Measurements from ENCODE around the gene PFDN5. TPM values are rescaled to one million over a fixed set of nuclear protein-coding genes. Genes with fewer than 3 reads are reported as not detected.
"Not testable (repeated sequence)": the region's sequence is repeated elsewhere in the genome, so short reads cannot be mapped to it uniquely, and the experiment has no call there.

Gene PFDN5
- total RNA-seq, 1 donor from 2014 or later, result 425 TPM

GRCh38 chr12:53327435-53328042, 32.2 kb downstream of the PFDN5 start:
- Mint-ChIP-seq H3K27me3 (ENCODE audit: insufficient read depth, low read depth) (peaks cover 6% of the 10 kb centered on the region), H3K4me3 (peak overlapping the region; percentile 85), H3K9me3 (no peaks in the 10 kb centered on the region), H3K4me1 (peaks cover 40% of the 10 kb centered on the region), H3K27ac (peak overlapping the region; percentile 45), H3K36me3 (no peaks in the 10 kb centered on the region)
- TF ChIP-seq CTCF (IDR thresholded peaks at IDR 0.05) (peak; percentile 30), EZH2phosphoT487 (IDR thresholded peaks at IDR 0.05) (no peak), EZH2 (IDR thresholded peaks at IDR 0.05) (no peak)
- H3K9ac ChIP-seq, result no peak overlapping the region
- H3K4me1 ChIP-seq, result peaks cover 27% of the 10 kb centered on the region
- H3K36me3 ChIP-seq, result no peaks in the 10 kb centered on the region
- H3K4me3 ChIP-seq, result no peak overlapping the region
- peak overlapping the region; percentile 60 for H2AFZ ChIP-seq (replicated peaks)
- no peak for DNase-seq (ENCODE audit: low spot score)
- no peaks in the 10 kb centered on the region for H4K20me1 ChIP-seq (ENCODE audit: low read depth)
- no peak overlapping the region for H3K27ac ChIP-seq
- H3F3A ChIP-seq (ENCODE audit: low read depth), result peaks cover 43% of the 10 kb centered on the region
- no peaks in the 10 kb centered on the region for H3K9me3 ChIP-seq (ENCODE audit: low read depth)
- H3K27me3 ChIP-seq, result peaks cover 46% of the 10 kb centered on the region
- no peaks in the 10 kb centered on the region for H3K79me2 ChIP-seq (ENCODE audit: low read depth)
- peak overlapping the region; percentile 15 for H3K4me2 ChIP-seq

GRCh38 chr12:53328043-53328435, 32.7 kb downstream of the PFDN5 start:
- H3F3A ChIP-seq (ENCODE audit: low read depth), result peaks cover 43% of the 10 kb centered on the region
- peaks cover 41% of the 10 kb centered on the region for H3K27me3 ChIP-seq
- peaks cover 6% of the 10 kb centered on the region for H3K27me3 Mint-ChIP-seq (ENCODE audit: insufficient read depth, low read depth)
- H3K4me2 ChIP-seq, result no peak overlapping the region
- no peak overlapping the region for H3K4me3 ChIP-seq
- H3K4me1 Mint-ChIP-seq, result peaks cover 38% of the 10 kb centered on the region
- no peak overlapping the region for H3K9ac ChIP-seq
- no peak overlapping the region for H3K4me3 Mint-ChIP-seq
- no peak overlapping the region for H3K27ac Mint-ChIP-seq
- peak overlapping the region; percentile 60 for H2AFZ ChIP-seq (replicated peaks)
- H3K36me3 ChIP-seq, result no peaks in the 10 kb centered on the region
- no peaks in the 10 kb centered on the region for H4K20me1 ChIP-seq (ENCODE audit: low read depth)
- peak; percentile 39 for DNase-seq (ENCODE audit: low spot score)
- H3K36me3 Mint-ChIP-seq, result no peaks in the 10 kb centered on the region
- TF ChIP-seq EZH2 (IDR thresholded peaks at IDR 0.05) (no peak), CTCF (IDR thresholded peaks at IDR 0.05) (peak; percentile 20)
- H3K79me2 ChIP-seq (ENCODE audit: low read depth), result no peaks in the 10 kb centered on the region
- peaks cover 27% of the 10 kb centered on the region for H3K4me1 ChIP-seq
- H3K9me3 ChIP-seq (ENCODE audit: low read depth), result no peaks in the 10 kb centered on the region
- H3K9me3 Mint-ChIP-seq, result no peaks in the 10 kb centered on the region
- no peak overlapping the region for H3K27ac ChIP-seq

GRCh38 chr12:53330671-53331070, 35.3 kb downstream of the PFDN5 start:
- Mint-ChIP-seq H3K36me3 (no peaks in the 10 kb centered on the region), H3K4me3 (no peak overlapping the region), H3K27me3 (ENCODE audit: insufficient read depth, low read depth) (peaks cover 6% of the 10 kb centered on the region), H3K4me1 (peaks cover 47% of the 10 kb centered on the region), H3K27ac (no peak overlapping the region), H3K9me3 (no peaks in the 10 kb centered on the region)
- peaks cover 25% of the 10 kb centered on the region for H3K27me3 ChIP-seq
- H3K27ac ChIP-seq, result no peak overlapping the region
- H3K79me2 ChIP-seq (ENCODE audit: low read depth), result no peaks in the 10 kb centered on the region
- H4K20me1 ChIP-seq (ENCODE audit: low read depth), result no peaks in the 10 kb centered on the region
- H3K9ac ChIP-seq, result no peak overlapping the region
- no peaks in the 10 kb centered on the region for H3K9me3 ChIP-seq (ENCODE audit: low read depth)
- peaks cover 38% of the 10 kb centered on the region for H3K4me1 ChIP-seq
- H3K36me3 ChIP-seq, result no peaks in the 10 kb centered on the region
- no peak overlapping the region for H3K4me2 ChIP-seq
- TF ChIP-seq EZH2 (IDR thresholded peaks at IDR 0.05) (no peak), CTCF (IDR thresholded peaks at IDR 0.05) (no peak), EZH2phosphoT487 (IDR thresholded peaks at IDR 0.05) (no peak)
- no peak overlapping the region for H3K4me3 ChIP-seq
- no peak overlapping the region for H2AFZ ChIP-seq (replicated peaks)
- peaks cover 20% of the 10 kb centered on the region for H3F3A ChIP-seq (ENCODE audit: low read depth)
- DNase-seq (ENCODE audit: low spot score), result no peak

- H3K79me2 ChIP-seq (ENCODE audit: low read depth); H3F3A ChIP-seq (ENCODE audit: low read depth); H3K36me3 Mint-ChIP-seq; H3K27me3 Mint-ChIP-seq (ENCODE audit: insufficient read depth, low read depth); H3K36me3 ChIP-seq; H3K9me3 ChIP-seq (ENCODE audit: low read depth); H2AFZ ChIP-seq (replicated peaks); H3K4me3 ChIP-seq; H4K20me1 ChIP-seq (ENCODE audit: low read depth); H3K27me3 ChIP-seq; DNase-seq (ENCODE audit: low spot score); H3K4me3 Mint-ChIP-seq; H3K9me3 Mint-ChIP-seq; H3K27ac ChIP-seq; H3K4me2 ChIP-seq; H3K9ac ChIP-seq: not testable (repeated sequence)
- peaks cover 30% of the 10 kb centered on the region for H3K4me1 ChIP-seq
- H3K4me1 Mint-ChIP-seq, result peaks cover 38% of the 10 kb centered on the region
- H3K27ac Mint-ChIP-seq, result peak overlapping the region; percentile 47
Measured at GRCh38 chr12:53332339-53332738, 37.0 kb downstream of the PFDN5 start.

All from neural progenitor cell (in vitro differentiated cells).